IMR-90 (cell line): Measurements from ENCODE around the gene IYD. TPM values are rescaled to one million over a fixed set of nuclear protein-coding genes. Genes with fewer than 3 reads are reported as not detected.

ENCODE experiments used
- ATAC-seq: fragments of 200-7000 bp; cut with Tn5 transposase; 2 replicates; pipeline ENCODE4 v1.9.1; 2020; ENCODE audit warnings: low read depth, mild to moderate bottlenecking, moderate library complexity
- BruUV-seq: library from RNA; stranded (reverse); fragments of 400-500 nt; replicated peaks from 2 replicates; lab custom pipeline; 2021; lab: Mats Ljungman, UMichigan
- CTCF ChIA-PET: fragments of 300-600 bp; formaldehyde crosslinking; extraction: SDS; loops from one replicate; lab custom pipeline; 2021; ENCODE audit warnings: antibody characterized with exemption; lab: Yijun Ruan, JAX
- POLR2A ChIA-PET: fragments of 300-600 bp; sonication (Branson Sonifier 250); formaldehyde crosslinking; loops from one replicate; lab custom pipeline; 2022; ENCODE audit warnings: antibody characterized with exemption; ENCODE audit not compliant: unreplicated experiment; lab: Charles Lee
- DNase-seq: peaks from one replicate; pipeline ENCODE4 v3.0.0; 2013
- H2AFZ ChIP-seq: replicated peaks from 2 replicates; pipeline ENCODE3; 2013; ENCODE audit warnings: low read length, mild to moderate bottlenecking; ENCODE audit not compliant: poor library complexity
- H2AK5ac ChIP-seq: 2 replicates; pipeline ENCODE4 v1.6.1; 2013; ENCODE audit warnings: low read depth, low read length, inconsistent platforms
- H2AK9ac ChIP-seq: replicated peaks from 2 replicates; pipeline ENCODE3; 2013; ENCODE audit warnings: mild to moderate bottlenecking, low read depth, low read length, moderate library complexity; ENCODE audit not compliant: poor library complexity
- H2BK120ac ChIP-seq: 2 replicates; pipeline ENCODE4 v1.6.1; 2013; ENCODE audit warnings: low read depth, low read length, inconsistent platforms
- H2BK15ac ChIP-seq: 3 replicates; pipeline ENCODE4 v1.6.1; 2013; ENCODE audit warnings: low read depth, low read length, inconsistent platforms
- H2BK20ac ChIP-seq: 2 replicates; pipeline ENCODE4 v1.6.1; 2013; ENCODE audit warnings: low read depth, mild to moderate bottlenecking, inconsistent platforms, low read length, moderate library complexity
- H2BK5ac ChIP-seq: 2 replicates; pipeline ENCODE4 v1.6.1; 2013; ENCODE audit warnings: mild to moderate bottlenecking, low read depth, low read length, inconsistent platforms; ENCODE audit not compliant: poor library complexity, severe bottlenecking
- H3K14ac ChIP-seq: replicated peaks from 2 replicates; pipeline ENCODE4 v1.6.1; 2013; ENCODE audit warnings: low read depth, low read length, inconsistent platforms
- H3K18ac ChIP-seq: 2 replicates; pipeline ENCODE4 v1.6.1; 2013; ENCODE audit warnings: low read depth, low read length, control low read depth
- H3K23ac ChIP-seq: 2 replicates; pipeline ENCODE4 v1.6.1; 2013; ENCODE audit warnings: low read depth, low read length, inconsistent platforms
- H3K27ac ChIP-seq: 2 replicates; pipeline ENCODE4 v1.5.1; 2013; ENCODE audit warnings: mild to moderate bottlenecking, control low read depth, low read length; ENCODE audit not compliant: insufficient read depth
- H3K27me3 ChIP-seq: 2 replicates; pipeline ENCODE4 v1.6.1; 2013; ENCODE audit warnings: low read length; ENCODE audit not compliant: control insufficient read depth, insufficient read depth
- H3K36me3 ChIP-seq: 2 replicates; pipeline ENCODE4 v1.6.1; 2013; ENCODE audit warnings: low read length, mixed read lengths; ENCODE audit not compliant: control insufficient read depth, insufficient read depth
- H3K4ac ChIP-seq: 2 replicates; pipeline ENCODE4 v1.6.1; 2013; ENCODE audit warnings: low read depth, low read length, inconsistent platforms
- H3K4me1 ChIP-seq: 2 replicates; pipeline ENCODE4 v1.6.1; 2013; ENCODE audit warnings: low read length, mixed read lengths; ENCODE audit not compliant: control insufficient read depth, insufficient read depth
- H3K4me2 ChIP-seq: 2 replicates; pipeline ENCODE4 v1.6.1; 2013; ENCODE audit warnings: low read depth, mild to moderate bottlenecking, control low read depth, low read length, moderate library complexity
- H3K4me3 ChIP-seq: 2 replicates; pipeline ENCODE4 v1.5.1; 2013; ENCODE audit warnings: low read depth, mild to moderate bottlenecking, control low read depth, low read length, moderate library complexity; ENCODE audit not compliant: insufficient read depth
- H3K56ac ChIP-seq: 2 replicates; pipeline ENCODE4 v1.6.1; 2013; ENCODE audit warnings: low read length, inconsistent platforms; ENCODE audit not compliant: insufficient read depth; ENCODE audit errors: extremely low read depth
- H3K79me1 ChIP-seq, 2 experiments: 2 replicates each; pipeline ENCODE4 v1.6.1; 2013; ENCODE audit warnings: low read length in 2 of 2, inconsistent platforms in 1 of 2, low read depth in 1 of 2
- H3K9ac ChIP-seq: 2 replicates; pipeline ENCODE4 v1.6.1; 2013; ENCODE audit warnings: low read depth, low read length, control low read depth
- H3K9me1 ChIP-seq: 2 replicates; pipeline ENCODE4 v1.6.1; 2013; ENCODE audit warnings: low read length, inconsistent platforms; ENCODE audit not compliant: insufficient read depth
- H3K9me3 ChIP-seq: 2 replicates; pipeline ENCODE4 v1.6.1; 2013; ENCODE audit warnings: low read length; ENCODE audit not compliant: control insufficient read depth, insufficient read depth
- H4K20me1 ChIP-seq: 2 replicates; pipeline ENCODE4 v1.6.1; 2013; ENCODE audit warnings: low read length, inconsistent platforms; ENCODE audit not compliant: insufficient read depth
- H4K5ac ChIP-seq: 2 replicates; pipeline ENCODE4 v1.6.1; 2013; ENCODE audit warnings: mild to moderate bottlenecking, low read depth, low read length, control low read depth
- H4K8ac ChIP-seq, 2 experiments: 2 replicates each; pipeline ENCODE4 v1.6.1; 2013; ENCODE audit warnings: low read depth in 2 of 2, low read length in 2 of 2, control low read depth in 1 of 2, inconsistent platforms in 1 of 2
- H4K91ac ChIP-seq: 2 replicates; pipeline ENCODE4 v1.6.1; 2013; ENCODE audit warnings: low read depth, low read length, inconsistent platforms; ENCODE audit not compliant: insufficient read depth
- CTCF ChIP-seq: conservative IDR thresholded peaks from 2 replicates; pipeline ENCODE4 v1.5.1; 2012; ENCODE audit warnings: mild to moderate bottlenecking, low read depth, low read length, improper control_type of control experiment
- ELK1 ChIP-seq: fragments of 150-350 bp; IDR thresholded peaks from 2 replicates; pipeline ENCODE4 v1.6.1; 2016; ENCODE audit warnings: low read depth, mild to moderate bottlenecking, low read length, moderate library complexity, borderline replicate concordance
- NFE2L2 ChIP-seq: fragments of 150-350 bp; IDR thresholded peaks from 2 replicates; pipeline ENCODE4 v1.6.1; 2016; ENCODE audit warnings: low read depth, mild to moderate bottlenecking, low read length
- POLR2A ChIP-seq: IDR thresholded peaks from 2 replicates; pipeline ENCODE4 v1.6.1; 2012; ENCODE audit warnings: mild to moderate bottlenecking, low read depth, low read length
- RAD21 ChIP-seq: IDR thresholded peaks from 2 replicates; pipeline ENCODE4 v1.6.1; 2012; ENCODE audit warnings: low read length, improper control_type of control experiment
- RCOR1 ChIP-seq: IDR thresholded peaks from 2 replicates; pipeline ENCODE4 v1.6.1; 2012; ENCODE audit warnings: mild to moderate bottlenecking, low read length, improper control_type of control experiment; ENCODE audit not compliant: insufficient replicate concordance
- RFX5 ChIP-seq: IDR thresholded peaks from 2 replicates; pipeline ENCODE4 v1.8.0; 2012; ENCODE audit warnings: low read depth, mild to moderate bottlenecking, low read length, moderate library complexity
- SMC3 ChIP-seq: fragments of 150-350 bp; IDR thresholded peaks from 2 replicates; pipeline ENCODE4 v1.6.1; 2016; ENCODE audit warnings: low read depth, mild to moderate bottlenecking, antibody characterized with exemption, low read length, moderate library complexity
- WGBS, 2 experiments: methylation state at CpG; one replicate each; pipeline versions ENCODE4 v1.1.5 to v1.1.7; 2013; ENCODE audit warnings: missing lambda C conversion rate in 2 of 2; ENCODE audit not compliant: insufficient read length in 1 of 2; ENCODE audit errors: extremely low coverage in 2 of 2; 5-methylcytosine and 5-hydroxymethylcytosine counted together
- dilution Hi-C: fragments of 300-500 bp; cut with HindIII; formaldehyde crosslinking; loops from one replicate; pipeline ENCODE4 v1.14.3; 2018; ENCODE audit warnings: low sequenced_read_pairs; ENCODE audit not compliant: unreplicated experiment
- in situ Hi-C: fragments of 300-500 bp; cut with MboI; formaldehyde crosslinking; loops from 3 replicates; pipeline ENCODE4 v1.14.3; 2019; ENCODE audit warnings: low sequenced_read_pairs, inconsistent platforms, mixed read lengths
- intact Hi-C: fragments of 100-400 bp; cut with micrococcal nuclease; formaldehyde crosslinking; loops from 2 replicates; pipeline ENCODE4 v1.10.0; 2022
- polyA plus RNA-seq, 3 experiments: library from polyadenylated mRNA; depleted of rRNA; stranded (reverse); fragments of >200 nt; gene quantifications; 2 replicates each; pipeline ENCODE4 v1.2.3, GENCODE V29; 2012; ENCODE audit warnings: low replicate concordance in 1 of 3
- total RNA-seq: library from RNA; depleted of rRNA; stranded (reverse); fragments of >200 nt; gene quantifications from 2 replicates; pipeline ENCODE4 v1.2.3, GENCODE V29; 2012

The IYD gene
- total and polyA plus RNA-seq, 2 of the 4 experiments (the other 2 are of a cell fraction) = not detected

GRCh38 chr6:150336708-150337107 is 32.1 kb upstream of the IYD start:
- CTCF ChIA-PET = interaction anchor here (1.2 kb wide), 1 partner anchor 256 kb away, joined by 4 read pairs; no protein-coding TSS in a partner anchor
- no peaks in the 10 kb centered on the region for H3K4me1 ChIP-seq
- WGBS, 2 experiments = no CpG with 5 or more reads among the region's 2 CpGs
- BruUV-seq = no TSS peak
- H2BK20ac ChIP-seq = no peak overlapping the region
- H3K18ac ChIP-seq = no peak overlapping the region
- H4K8ac ChIP-seq = no peak overlapping the region
- no peaks in the 10 kb centered on the region for H3K79me1 ChIP-seq
- H4K20me1 ChIP-seq = no peaks in the 10 kb centered on the region
- H3K36me3 ChIP-seq = no peaks in the 10 kb centered on the region
- H3K27me3 ChIP-seq = peaks cover 3% of the 10 kb centered on the region
- H2BK120ac ChIP-seq = no peak overlapping the region
- H2BK5ac ChIP-seq = no peak overlapping the region
- H2AK9ac ChIP-seq = no peak overlapping the region
- POLR2A ChIA-PET = no interaction called here
- in situ Hi-C loops = loop anchor here (5.0 to 25.0 kb wide), 2 partner anchors 254 to 399 kb away; partner anchors contain the start of gene ULBP2
- H3K27ac ChIP-seq = no peak overlapping the region
- H4K5ac ChIP-seq = no peak overlapping the region
- intact Hi-C loops = loop anchor here (5.0 kb wide), 1 partner anchor 404 kb away; no protein-coding TSS in a partner anchor
- H2AFZ ChIP-seq = no peak overlapping the region
- H3K9ac ChIP-seq = no peak overlapping the region
- no peak overlapping the region for H3K56ac ChIP-seq
- no peak overlapping the region for H3K23ac ChIP-seq
- H2AK5ac ChIP-seq = no peak overlapping the region
- H3K4me2 ChIP-seq = no peak overlapping the region
- H3K4ac ChIP-seq = no peak overlapping the region
- DNase-seq (no peak), ATAC-seq (no peak)
- no peak overlapping the region for H3K14ac ChIP-seq
- no peaks in the 10 kb centered on the region for H3K9me3 ChIP-seq
- TF ChIP-seq ELK1 (no peak), SMC3 (no peak), CTCF (no peak), RFX5 (no peak), NFE2L2 (no peak), RAD21 (no peak), RCOR1 (no peak), POLR2A (no peak)
- no peak overlapping the region for H4K91ac ChIP-seq
- no peak overlapping the region for H3K4me3 ChIP-seq
- dilution Hi-C loops = no loop called here
- H2BK15ac ChIP-seq = no peak overlapping the region
- peaks cover 6% of the 10 kb centered on the region; the same call in 1 of the 2 replicates for H3K9me1 ChIP-seq
